DOHH2 (cell line): ENCODE data around the gene CCR5AS.

Experiments used
- CTCF ChIP-seq: fragments of 200-600 bp; sonication (generic); IDR thresholded peaks from one replicate; pipeline ENCODE4 v1.5.1; 2014; ENCODE audit warnings: antibody characterized with exemption, mild to moderate bottlenecking, low read depth, low read length; ENCODE audit not compliant: poor library complexity, severe bottlenecking
- EZH2phosphoT487 ChIP-seq: fragments of 200-600 bp; sonication (generic); IDR thresholded peaks from 2 replicates; pipeline ENCODE4 v1.6.1; 2017; ENCODE audit warnings: borderline replicate concordance, mild to moderate bottlenecking, antibody characterized with exemption, low read length, moderate library complexity, mixed read lengths

DNA sequence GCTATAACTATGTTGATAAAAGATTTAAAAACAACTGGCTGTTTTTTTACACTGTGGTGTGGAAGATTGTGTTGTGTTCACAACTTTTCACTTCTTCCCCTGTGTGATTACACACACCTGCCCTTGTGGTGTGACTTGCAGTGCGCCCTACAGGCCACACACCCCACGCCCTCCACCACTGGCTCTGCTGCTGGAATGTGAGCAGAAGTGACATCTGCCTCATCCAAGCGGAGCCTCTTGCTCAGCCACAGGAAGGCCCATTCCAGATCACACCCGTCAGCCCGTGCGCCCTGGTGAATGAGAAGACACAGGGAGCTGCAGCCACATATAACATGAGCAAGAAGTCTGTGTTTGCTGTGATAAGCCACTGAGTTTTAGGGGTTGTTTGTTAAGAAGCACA, 46.0 kb downstream of the CCR5AS start:
- TF ChIP-seq CTCF (no peak), EZH2phosphoT487 (no peak)
